DOHH2 (cell line): Measurements from ENCODE around the gene ESYT3.

ENCODE experiments used
- H3F3A ChIP-seq: fragments of 200-600 bp; sonication (generic), shearing (Covaris generic); 2 replicates; pipeline ENCODE4 v1.6.0; 2016; ENCODE audit warnings: antibody characterized with exemption, mild to moderate bottlenecking; ENCODE audit not compliant: control insufficient read depth, insufficient read depth
- H3K27ac ChIP-seq: fragments of 200-600 bp; sonication (generic); 2 replicates; pipeline ENCODE4 v1.5.1; 2014; ENCODE audit warnings: low read depth, mild to moderate bottlenecking, low read length, moderate library complexity
- H3K27me3 ChIP-seq: fragments of 200-600 bp; sonication (generic); 2 replicates; pipeline ENCODE4 v1.6.1; 2014; ENCODE audit warnings: mild to moderate bottlenecking, low read length, mixed read lengths; ENCODE audit not compliant: control insufficient read depth
- H3K36me3 ChIP-seq: fragments of 200-600 bp; sonication (generic); 2 replicates; pipeline ENCODE4 v1.6.1; 2014; ENCODE audit warnings: mild to moderate bottlenecking, low read length, moderate library complexity, mixed read lengths; ENCODE audit not compliant: control insufficient read depth
- H3K4me1 ChIP-seq: fragments of 200-600 bp; sonication (generic); 2 replicates; pipeline ENCODE4 v1.6.1; 2014; ENCODE audit warnings: mild to moderate bottlenecking, low read length, mixed read lengths; ENCODE audit not compliant: control insufficient read depth
- H3K4me2 ChIP-seq: fragments of 200-600 bp; sonication (generic); 2 replicates; pipeline ENCODE4 v1.6.0; 2014; ENCODE audit warnings: mild to moderate bottlenecking, low read length, moderate library complexity
- H3K4me3 ChIP-seq: fragments of 200-600 bp; sonication (generic); 2 replicates; pipeline ENCODE4 v1.5.1; 2014; ENCODE audit warnings: mild to moderate bottlenecking, low read length, mixed read lengths
- H3K79me2 ChIP-seq: fragments of 200-600 bp; sonication (generic); 2 replicates; pipeline ENCODE4 v1.6.1; 2014; ENCODE audit warnings: mild to moderate bottlenecking, low read length, mixed read lengths; ENCODE audit not compliant: control insufficient read depth
- H3K9me2 ChIP-seq: fragments of 200-600 bp; sonication (generic); replicated peaks from 2 replicates; pipeline ENCODE4 v1.6.1; 2014; ENCODE audit warnings: mild to moderate bottlenecking, low read length, mixed read lengths; ENCODE audit not compliant: control insufficient read depth
- H3K9me3 ChIP-seq: fragments of 200-600 bp; sonication (generic); 2 replicates; pipeline ENCODE4 v1.6.1; 2014; ENCODE audit warnings: antibody characterized with exemption, low read length, mixed read lengths; ENCODE audit not compliant: control insufficient read depth, insufficient read depth
- H4K20me1 ChIP-seq: fragments of 200-600 bp; sonication (generic); 2 replicates; pipeline ENCODE4 v1.6.0; 2014; ENCODE audit warnings: low read depth, mild to moderate bottlenecking, antibody characterized with exemption, low read length, moderate library complexity; ENCODE audit not compliant: control insufficient read depth, insufficient read depth
- CTCF ChIP-seq: fragments of 200-600 bp; sonication (generic); IDR thresholded peaks from one replicate; pipeline ENCODE4 v1.5.1; 2014; ENCODE audit warnings: antibody characterized with exemption, mild to moderate bottlenecking, low read depth, low read length; ENCODE audit not compliant: poor library complexity, severe bottlenecking
- EZH2phosphoT487 ChIP-seq: fragments of 200-600 bp; sonication (generic); IDR thresholded peaks from 2 replicates; pipeline ENCODE4 v1.6.1; 2017; ENCODE audit warnings: borderline replicate concordance, mild to moderate bottlenecking, antibody characterized with exemption, low read length, moderate library complexity, mixed read lengths

The ESYT3 gene

GRCh38 chr3:138397983-138398382 lies 36.4 kb upstream of the ESYT3 start:
- no peaks in the 10 kb centered on the region for H3F3A ChIP-seq
- no peaks in the 10 kb centered on the region for H3K9me2 ChIP-seq
- no peak overlapping the region for H3K4me2 ChIP-seq
- H3K4me1 ChIP-seq = peaks cover 3% of the 10 kb centered on the region; the same call in 1 of the 2 replicates
- TF ChIP-seq CTCF (no peak), EZH2phosphoT487 (no peak)
- no peaks in the 10 kb centered on the region for H3K79me2 ChIP-seq
- H3K27me3 ChIP-seq = peaks cover 33% of the 10 kb centered on the region
- H3K4me3 ChIP-seq = no peak overlapping the region
- no peak overlapping the region for H3K27ac ChIP-seq
- H4K20me1 ChIP-seq = no peaks in the 10 kb centered on the region
- H3K36me3 ChIP-seq = no peaks in the 10 kb centered on the region
- no peaks in the 10 kb centered on the region for H3K9me3 ChIP-seq

GRCh38 chr3:138398791-138399575 lies 35.4 kb upstream of the ESYT3 start:
- Histone ChIP-seq H3K27me3 (peaks cover 39% of the 10 kb centered on the region), H3K4me3 (no peak overlapping the region), H3F3A (no peaks in the 10 kb centered on the region), H3K9me2 (no peaks in the 10 kb centered on the region), H3K4me1 (peaks cover 3% of the 10 kb centered on the region; the same call in 1 of the 2 replicates), H3K79me2 (no peaks in the 10 kb centered on the region), H3K36me3 (no peaks in the 10 kb centered on the region), H3K9me3 (no peaks in the 10 kb centered on the region), H3K4me2 (no peak overlapping the region), H4K20me1 (no peaks in the 10 kb centered on the region), H3K27ac (no peak overlapping the region)
- TF ChIP-seq EZH2phosphoT487 (no peak), CTCF (no peak)

GRCh38 chr3:138399766-138400165 lies 34.6 kb upstream of the ESYT3 start:
- no peak overlapping the region for H3K27ac ChIP-seq
- H3K9me2 ChIP-seq = no peaks in the 10 kb centered on the region
- H3K9me3 ChIP-seq = no peaks in the 10 kb centered on the region
- no peaks in the 10 kb centered on the region for H3F3A ChIP-seq
- no peak overlapping the region for H3K4me3 ChIP-seq
- peaks cover 43% of the 10 kb centered on the region for H3K27me3 ChIP-seq
- no peaks in the 10 kb centered on the region for H3K79me2 ChIP-seq
- peaks cover 3% of the 10 kb centered on the region; the same call in 1 of the 2 replicates for H3K4me1 ChIP-seq
- H4K20me1 ChIP-seq = no peaks in the 10 kb centered on the region
- no peak for TF ChIP-seq EZH2phosphoT487
- no peak for TF ChIP-seq CTCF
- no peak overlapping the region for H3K4me2 ChIP-seq
- H3K36me3 ChIP-seq = no peaks in the 10 kb centered on the region
